ENCODE data around the gene WDR37.

DNA sequence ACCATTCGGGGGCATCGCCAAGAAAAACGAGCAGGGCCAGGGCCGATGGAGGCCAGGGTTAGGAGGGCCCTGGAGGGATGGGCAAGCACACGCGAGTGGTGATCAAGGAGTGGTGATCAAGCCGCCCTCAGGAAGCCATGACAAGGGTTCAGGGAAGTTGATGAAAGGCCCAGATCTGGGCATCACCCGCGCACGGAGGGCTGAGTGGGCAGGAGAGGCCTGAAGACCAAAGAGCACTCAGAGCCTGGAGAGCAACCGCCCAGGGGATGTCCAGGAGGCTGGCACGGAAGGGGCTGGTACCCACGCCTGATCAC lies 114.6 kb downstream of the WDR37 start:
- TF ChIP-seq POLR2A (IDR thresholded peaks at IDR 0.05; ENCODE audit: low read length) (no peak), GATA1 (IDR thresholded peaks at IDR 0.05; ENCODE audit: low read depth, low read length) (no peak)

Measured in erythroblast (primary cell).